Brain microvascular endothelial cell (primary cell): ENCODE data around the gene TEKT3.

ENCODE experiments used
- DNase-seq: peaks from one replicate; pipeline ENCODE4 v3.0.0-alpha.2; 2020
- H3K27ac ChIP-seq: fragments of 250-450 bp; sonication (Bioruptor Pico); 2 replicates; pipeline ENCODE4 v1.5.1; 2020; ENCODE audit warnings: mild to moderate bottlenecking, moderate library complexity
- H3K27me3 ChIP-seq: fragments of 250-450 bp; sonication (Bioruptor Pico); replicated peaks from 2 replicates; pipeline ENCODE4 v1.5.1; 2020; ENCODE audit warnings: mild to moderate bottlenecking
- H3K36me3 ChIP-seq: fragments of 250-450 bp; sonication (Bioruptor Pico); replicated peaks from 2 replicates; pipeline ENCODE4 v1.5.1; 2020; ENCODE audit warnings: mild to moderate bottlenecking
- H3K4me3 ChIP-seq: 2 replicates; pipeline ENCODE4 v1.5.1; 2011; ENCODE audit warnings: low read depth, mild to moderate bottlenecking, control low read depth, low read length, moderate library complexity
- in situ Hi-C: cut with HindIII; loops from 2 replicates; pipeline ENCODE4 v1.10.0; 2017; ENCODE audit warnings: low sequenced_read_pairs, low pct_ligation_motif_present
- TF ChIP-seq, protein P1 (sequence below): IDR thresholded peaks from 2 replicates; pipeline ENCODE4 v1.5.1; 2011; ENCODE audit warnings: low read depth, mild to moderate bottlenecking, moderate library complexity, low read length, control low read depth, inconsistent platforms; ENCODE audit errors: missing control alignments

Gene TEKT3

DNA sequence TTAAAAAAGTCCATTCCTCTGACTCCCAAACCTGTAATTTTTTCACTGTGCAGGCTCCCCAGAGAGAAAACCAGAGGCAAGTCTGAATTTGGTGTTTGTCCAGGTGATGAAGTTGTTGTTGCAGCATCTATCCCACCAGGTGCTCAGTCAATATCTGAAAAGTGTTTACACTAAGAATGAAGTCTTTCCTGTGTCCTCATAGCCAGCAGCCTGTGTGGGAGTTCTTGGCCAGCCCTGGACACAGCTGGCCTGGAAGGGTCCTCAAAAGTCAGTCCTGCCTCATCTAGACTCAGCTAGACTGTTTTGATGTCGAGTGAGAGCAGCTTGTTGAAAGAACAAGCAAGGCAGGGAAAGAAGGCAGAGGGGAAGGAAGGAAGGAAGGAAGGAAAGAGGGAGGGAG lies 72.9 kb downstream of the TEKT3 start:
- Histone ChIP-seq H3K27ac (no peak overlapping the region), H3K36me3 (no peaks in the 10 kb centered on the region), H3K4me3 (no peak overlapping the region), H3K27me3 (no peaks in the 10 kb centered on the region)
- no peak for DNase-seq
- in situ Hi-C loops, result no loop called here
- TF ChIP-seq, protein P1, sequence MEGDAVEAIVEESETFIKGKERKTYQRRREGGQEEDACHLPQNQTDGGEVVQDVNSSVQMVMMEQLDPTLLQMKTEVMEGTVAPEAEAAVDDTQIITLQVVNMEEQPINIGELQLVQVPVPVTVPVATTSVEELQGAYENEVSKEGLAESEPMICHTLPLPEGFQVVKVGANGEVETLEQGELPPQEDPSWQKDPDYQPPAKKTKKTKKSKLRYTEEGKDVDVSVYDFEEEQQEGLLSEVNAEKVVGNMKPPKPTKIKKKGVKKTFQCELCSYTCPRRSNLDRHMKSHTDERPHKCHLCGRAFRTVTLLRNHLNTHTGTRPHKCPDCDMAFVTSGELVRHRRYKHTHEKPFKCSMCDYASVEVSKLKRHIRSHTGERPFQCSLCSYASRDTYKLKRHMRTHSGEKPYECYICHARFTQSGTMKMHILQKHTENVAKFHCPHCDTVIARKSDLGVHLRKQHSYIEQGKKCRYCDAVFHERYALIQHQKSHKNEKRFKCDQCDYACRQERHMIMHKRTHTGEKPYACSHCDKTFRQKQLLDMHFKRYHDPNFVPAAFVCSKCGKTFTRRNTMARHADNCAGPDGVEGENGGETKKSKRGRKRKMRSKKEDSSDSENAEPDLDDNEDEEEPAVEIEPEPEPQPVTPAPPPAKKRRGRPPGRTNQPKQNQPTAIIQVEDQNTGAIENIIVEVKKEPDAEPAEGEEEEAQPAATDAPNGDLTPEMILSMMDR, result no peak

DNA sequence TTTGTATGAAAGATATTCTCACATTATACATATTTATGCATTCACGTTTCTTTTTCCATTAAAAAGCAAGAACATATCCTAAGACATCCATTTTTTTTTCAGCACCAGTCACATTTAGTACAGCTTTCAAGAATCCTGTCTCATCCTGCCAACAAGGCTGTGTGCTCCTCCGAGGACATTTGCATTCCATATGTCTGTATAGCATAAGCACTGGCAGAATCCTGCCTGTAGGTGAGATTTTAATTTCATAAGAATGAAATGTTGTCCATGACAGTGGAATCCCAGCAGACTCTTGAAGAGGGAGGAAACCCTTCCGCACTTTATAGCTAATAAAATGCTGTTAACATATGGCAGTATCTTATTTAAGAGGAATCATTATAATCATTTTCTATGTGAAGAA lies 73.4 kb downstream of the TEKT3 start:
- H3K4me3 ChIP-seq, result no peak overlapping the region
- H3K27me3 ChIP-seq, result no peaks in the 10 kb centered on the region
- no peak overlapping the region for H3K27ac ChIP-seq
- DNase-seq, result no peak
- no peaks in the 10 kb centered on the region for H3K36me3 ChIP-seq
- TF ChIP-seq, protein P1, result no peak
- in situ Hi-C loops, result no loop called here

DNA sequence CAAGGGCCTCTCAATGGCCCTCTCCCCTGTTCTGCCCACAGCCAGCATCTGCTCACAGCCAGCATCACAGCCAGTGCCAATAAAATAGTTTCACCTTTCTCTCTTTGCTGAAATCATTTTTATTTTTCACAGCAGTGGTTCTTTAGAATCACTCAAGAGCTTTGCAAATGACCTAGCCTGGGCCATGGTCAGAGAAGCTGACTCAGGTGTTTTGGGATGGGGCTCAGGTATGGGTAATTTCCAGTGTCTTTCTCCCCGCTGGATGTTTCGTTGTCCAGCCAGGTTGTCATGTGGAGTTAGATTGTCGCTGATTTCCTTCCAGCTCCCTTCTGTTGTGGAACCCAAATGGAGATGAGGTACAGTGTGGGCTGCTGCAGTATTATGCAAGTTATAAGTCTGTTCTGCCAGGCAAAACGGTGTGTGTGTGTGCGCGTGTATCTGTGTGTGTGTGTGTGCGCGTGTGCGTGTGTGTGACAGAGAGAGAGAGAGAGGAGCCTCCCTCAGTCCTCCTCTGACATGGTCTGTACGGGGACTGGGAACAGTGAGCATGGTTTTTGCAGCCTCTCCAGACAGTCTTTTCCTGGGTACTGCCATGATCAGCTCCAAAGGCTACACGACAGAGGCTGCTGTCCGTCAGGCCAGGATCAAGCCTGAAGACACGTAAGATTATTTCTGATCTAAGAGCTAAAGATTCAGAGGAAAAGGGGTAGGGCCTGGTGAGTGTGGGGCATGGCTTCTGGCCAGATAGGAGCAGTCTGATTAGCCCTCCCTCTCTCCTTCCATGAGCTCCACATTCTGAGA lies 74.9 kb downstream of the TEKT3 start:
- no peaks in the 10 kb centered on the region for H3K27me3 ChIP-seq
- in situ Hi-C loops, result no loop called here

DNA sequence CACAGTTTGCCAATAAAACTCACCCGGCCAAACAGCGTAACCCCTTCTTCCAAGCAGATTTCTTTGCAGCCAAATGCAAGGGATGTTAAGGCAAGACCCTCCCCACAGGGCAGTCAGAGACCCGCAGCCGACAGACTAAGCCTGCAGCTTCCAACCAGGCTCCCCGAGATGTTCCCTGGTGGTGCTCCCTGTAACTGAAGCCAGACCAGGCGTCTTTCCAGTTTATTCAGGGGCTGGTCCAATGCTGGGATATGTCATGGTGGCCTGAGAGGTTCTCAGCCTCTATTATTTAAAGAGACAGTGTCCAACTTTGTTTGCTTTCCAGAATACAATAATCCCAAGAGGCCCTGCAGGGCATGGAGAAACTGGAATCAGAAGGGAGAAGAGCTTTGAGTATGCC lies 76.3 kb downstream of the TEKT3 start, which contains the start of gene PMP22:
TSS of gene PMP22 (minus strand) at position 196 of the 400 bp plus-strand sequence. CDS start 4,599 bp downstream, outside the sequence.
- in situ Hi-C loops, result no loop called here
- Histone ChIP-seq H3K27me3 (no peaks in the 10 kb centered on the region), H3K27ac (no peak within 1 kb of the TSS), H3K4me3 (no peak within 1 kb of the TSS), H3K36me3 (no peaks in the 10 kb centered on the region)
- TF ChIP-seq, protein P1, result no peak
- DNase-seq, result no peak

More for the DNA sequence above, 74.9 kb downstream of the TEKT3 start:
- TF ChIP-seq, protein P1, result no peak
- H3K4me3 ChIP-seq, result no peak overlapping the region
- no peak for DNase-seq
- H3K27ac ChIP-seq, result no peak overlapping the region
- H3K36me3 ChIP-seq, result no peaks in the 10 kb centered on the region

DNA sequence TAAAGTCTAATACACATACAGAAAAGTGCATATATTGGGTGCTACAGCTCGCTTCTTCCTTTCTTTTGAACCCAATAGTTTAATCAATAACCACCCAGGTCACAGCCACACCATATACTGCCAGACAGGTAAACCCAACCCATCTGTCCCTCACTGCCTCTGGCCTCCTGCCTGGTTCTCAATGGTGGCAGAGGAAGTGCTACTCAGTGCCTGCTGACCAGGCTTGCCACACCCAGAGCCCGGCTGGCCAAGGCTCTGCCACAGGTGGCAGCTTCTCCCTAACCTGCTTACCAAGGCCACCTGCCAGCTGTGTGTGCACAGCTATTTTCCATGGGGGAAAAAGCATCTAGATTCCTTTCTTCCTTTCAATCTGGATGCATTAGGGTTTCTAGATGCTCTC lies 76.9 kb downstream of the TEKT3 start:
- TF ChIP-seq, protein P1, result no peak
- H3K27me3 ChIP-seq, result no peaks in the 10 kb centered on the region
- no peak overlapping the region for H3K27ac ChIP-seq
- H3K4me3 ChIP-seq, result no peak overlapping the region
- no peaks in the 10 kb centered on the region for H3K36me3 ChIP-seq
- in situ Hi-C loops, result no loop called here
- DNase-seq, result no peak
